Tibial nerve (tissue), 4 donors: Measurements from ENCODE around the gene ZFAND2A.

ENCODE experiments used
- CTCF ChIP-seq, 5 experiments: fragments of 200-600 bp in 3 of 5; fragments of 450-650 bp in 2 of 5; sonication (generic) in 3 of 5; IDR thresholded peaks; one replicate each; pipeline ENCODE4 v1.5.1; 2016 to 2019; ENCODE audit warnings: antibody characterized with exemption in 5 of 5, mild to moderate bottlenecking in 3 of 5, moderate library complexity in 2 of 5
- EP300 ChIP-seq, 2 donors: sonication (generic); formaldehyde crosslinking; IDR thresholded peaks; one replicate each; pipeline ENCODE4 v1.6.1; 2017; ENCODE audit warnings: antibody characterized with exemption in 2 of 2, mild to moderate bottlenecking in 1 of 2
- POLR2A ChIP-seq, 2 donors: fragments of 450-650 bp; IDR thresholded peaks; one replicate each; pipeline ENCODE4 v1.6.1; 2017; ENCODE audit warnings: antibody characterized with exemption in 2 of 2, mild to moderate bottlenecking in 2 of 2, moderate library complexity in 2 of 2

GRCh38 chr7:1160670-1161021 lies 650 bp upstream of the ZFAND2A start:
- no peak for TF ChIP-seq EP300 (IDR thresholded peaks at IDR 0.05)
- no peak for TF ChIP-seq POLR2A (IDR thresholded peaks at IDR 0.05)
- TF ChIP-seq CTCF (IDR thresholded peaks at IDR 0.05): no peak
